ENCODE measurements around the gene TGFBR1. TPM values are rescaled to one million over a fixed set of nuclear protein-coding genes. Genes with fewer than 3 reads are reported as not detected.

Gene TGFBR1
- total and polyA plus RNA-seq, 7 experiments from 2014 or later, result 18.3 to 95.5 (median 27.8) TPM

DNA sequence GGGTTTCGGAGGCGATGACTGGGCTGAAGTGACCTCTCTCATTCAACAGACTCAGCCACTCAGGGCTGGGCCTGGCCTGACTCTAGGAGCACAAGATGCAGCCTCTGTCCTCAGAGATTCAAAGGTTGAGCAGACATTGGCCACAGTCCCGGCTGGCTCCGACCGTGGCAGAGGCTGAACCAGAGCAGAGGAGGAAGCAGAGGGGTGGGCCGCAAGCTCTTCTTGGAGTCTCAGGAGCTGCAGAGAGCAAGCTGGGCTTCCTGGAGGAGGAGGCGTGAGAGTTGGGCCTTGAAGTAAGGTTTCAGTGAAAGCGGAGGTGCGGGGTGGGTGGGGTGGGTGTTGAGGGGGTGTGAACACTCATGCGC, 79.2 kb downstream of the TGFBR1 start:
- ATAC-seq (no peak), DNase-seq (no peak)
- Histone ChIP-seq H3K36me3 (ENCODE audit: control insufficient read depth in 2 of 3, insufficient read depth in 3 of 3, low read length in 3 of 3) (no peaks in the 10 kb centered on the region), H3K27me3 (ENCODE audit: control insufficient read depth in 2 of 2, insufficient read depth in 2 of 2, low read length in 2 of 2) (no peaks in the 10 kb centered on the region), H3K4me1 (ENCODE audit: control insufficient read depth in 2 of 2, insufficient read depth in 2 of 2, low read length in 2 of 2) (peaks cover 0 to 3% of the 10 kb centered on the region in 2 donors), H3K4me3 (ENCODE audit: low read length) (no peak overlapping the region), H3K9me3 (ENCODE audit: control insufficient read depth in 2 of 3, low read length in 3 of 3) (no peaks in the 10 kb centered on the region), H3K27ac (ENCODE audit: low read depth, low read length) (no peak overlapping the region)
- peaks cover 0 to 1% (median 0%) of the 10 kb centered on the region in 5 donors for H3K36me3 Mint-ChIP-seq
- intact Hi-C loops (cut with micrococcal nuclease), result loop anchor here (1.0 to 5.0 kb wide), 11 partner anchors 21 to 1413 kb away; partner anchors contain the start of genes SEC61B (in 2 of the 2) and NR4A3 (in 1 of the 2)
- H3K9me3 Mint-ChIP-seq, result no peaks in the 10 kb centered on the region
- H3K27me3 Mint-ChIP-seq, result peaks cover 0 to 12% (median 4%) of the 10 kb centered on the region in 5 donors
- H3K27ac Mint-ChIP-seq, result peak overlapping the region in 3 of 9 donors; percentile 40 to 69 (median 59)
- H3K4me1 Mint-ChIP-seq, result peaks cover 0 to 47% (median 19%) of the 10 kb centered on the region in 7 donors
- peak overlapping the region in 1 of 10 donors; percentile 30 for H3K4me3 Mint-ChIP-seq
- POLR2A ChIA-PET, result interaction anchor here (0.6 to 1.0 kb wide), 2 partner anchors 37 to 42 kb away, joined by 3 read pairs; no protein-coding TSS in a partner anchor
- CTCF ChIA-PET, result interaction anchor here (0.6 to 2.2 kb wide), 10 partner anchors 12 to 333 kb away, joined by 3 to 12 read pairs (median 4); no protein-coding TSS in a partner anchor

DNA sequence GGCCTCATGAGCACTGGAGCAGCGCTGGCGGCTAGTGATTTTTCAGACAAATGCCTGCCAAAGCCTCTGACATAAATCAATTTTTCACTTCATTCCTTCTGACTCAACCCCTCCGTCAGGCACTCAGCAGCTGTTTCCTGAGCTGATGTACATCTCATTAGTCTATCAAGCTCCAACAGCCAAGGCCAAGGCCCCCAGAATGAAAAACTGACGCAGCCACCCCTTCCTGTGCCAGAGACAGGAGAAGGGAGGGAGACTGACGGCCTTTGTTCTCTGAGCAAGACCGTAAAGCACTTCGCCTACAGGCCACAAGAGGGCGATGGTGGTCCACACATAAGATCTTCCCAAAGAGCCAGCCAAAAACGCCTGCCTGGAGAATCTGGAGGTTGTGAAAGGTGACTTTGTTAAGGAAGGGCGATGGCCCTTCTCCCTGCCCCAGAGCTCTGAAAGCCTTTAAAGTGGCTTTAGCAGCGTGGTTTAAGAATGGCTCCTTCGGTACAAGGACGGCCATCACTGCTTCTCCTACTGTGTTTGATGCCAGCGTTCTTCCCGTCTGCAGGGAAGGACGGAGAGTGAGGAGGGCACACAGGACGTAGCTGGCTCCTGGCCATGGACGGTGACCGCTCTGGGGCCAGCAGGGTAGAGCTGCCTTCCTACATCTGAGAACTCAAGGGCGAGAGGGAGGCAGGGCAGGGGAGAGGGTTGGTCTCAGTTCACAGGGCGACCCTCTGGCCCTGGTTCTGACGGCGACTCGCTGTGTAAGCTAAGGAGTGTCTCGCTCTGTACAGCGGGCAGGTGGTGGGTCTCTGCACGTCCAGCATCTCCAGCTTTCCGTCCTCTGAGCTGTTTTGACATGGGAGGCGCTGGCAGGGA, 79.8 kb downstream of the TGFBR1 start:
- POLR2A ChIA-PET, result interaction anchor here (0.6 to 1.0 kb wide), 2 partner anchors 37 to 41 kb away, joined by 3 read pairs; no protein-coding TSS in a partner anchor
- no peak overlapping the region for H3K4me3 ChIP-seq (ENCODE audit: low read length)

DNA sequence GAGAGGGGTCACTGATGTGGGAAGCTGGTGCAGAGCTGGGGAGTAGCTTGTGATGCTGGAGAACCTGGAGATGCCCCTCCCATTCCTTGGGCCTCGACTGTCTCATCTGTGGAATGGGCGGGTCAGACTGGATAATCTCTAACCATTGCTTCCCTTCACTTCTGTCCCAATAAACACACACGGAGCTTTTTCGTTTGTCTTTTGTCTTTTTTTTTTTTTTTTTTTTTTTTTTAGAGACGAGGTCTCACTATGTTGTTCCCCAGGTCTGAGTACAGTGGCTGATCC, 80.4 kb downstream of the TGFBR1 start:
- Mint-ChIP-seq H3K36me3 (no peaks in the 10 kb centered on the region), H3K27ac (no peak overlapping the region), H3K4me3 (peak overlapping the region in 3 of 10 donors; percentile 8 to 45 (median 44)), H3K27me3 (peaks cover 0 to 20% (median 7%) of the 10 kb centered on the region in 5 donors), H3K9me3 (no peaks in the 10 kb centered on the region), H3K4me1 (peaks cover 0 to 40% (median 19%) of the 10 kb centered on the region in 7 donors)
- intact Hi-C loops (cut with micrococcal nuclease), result loop anchor here in 1 of 2 donors (2.0 kb wide), 1 partner anchor 38 kb away; the partner anchor contains the start of gene SEC61B
- no peak overlapping the region for H3K27ac ChIP-seq (ENCODE audit: low read depth, low read length)
- no peaks in the 10 kb centered on the region for H3K9me3 ChIP-seq (ENCODE audit: control insufficient read depth in 2 of 3, low read length in 3 of 3)
- H3K4me1 ChIP-seq (ENCODE audit: control insufficient read depth in 2 of 2, insufficient read depth in 2 of 2, low read length in 2 of 2), result peaks cover 0 to 3% of the 10 kb centered on the region in 2 donors
- CTCF ChIA-PET, result interaction anchor here (0.6 to 2.2 kb wide), 8 partner anchors 9 to 333 kb away, joined by 3 to 12 read pairs (median 3); no protein-coding TSS in a partner anchor
- no peaks in the 10 kb centered on the region for H3K36me3 ChIP-seq (ENCODE audit: control insufficient read depth in 2 of 3, insufficient read depth in 3 of 3, low read length in 3 of 3)
- POLR2A ChIA-PET, result no interaction called here
- peaks cover 0 to 3% of the 10 kb centered on the region in 2 donors for H3K27me3 ChIP-seq (ENCODE audit: control insufficient read depth in 2 of 2, insufficient read depth in 2 of 2, low read length in 2 of 2)
- ATAC-seq (no peak), DNase-seq (no peak)
- no peak overlapping the region for H3K4me3 ChIP-seq (ENCODE audit: low read length)

More for the DNA sequence above, 79.8 kb downstream of the TGFBR1 start:
- H3K9me3 Mint-ChIP-seq, result no peaks in the 10 kb centered on the region
- H3K4me1 ChIP-seq (ENCODE audit: control insufficient read depth in 2 of 2, insufficient read depth in 2 of 2, low read length in 2 of 2), result peaks cover 0 to 3% of the 10 kb centered on the region in 2 donors
- H3K4me1 Mint-ChIP-seq, result peaks cover 0 to 43% (median 19%) of the 10 kb centered on the region in 7 donors
- CTCF ChIA-PET, result interaction anchor here (0.6 to 2.2 kb wide), 14 partner anchors 10 to 334 kb away, joined by 3 to 12 read pairs (median 3); no protein-coding TSS in a partner anchor
- no peaks in the 10 kb centered on the region for H3K36me3 ChIP-seq (ENCODE audit: control insufficient read depth in 2 of 3, insufficient read depth in 3 of 3, low read length in 3 of 3)
- H3K27ac ChIP-seq (ENCODE audit: low read depth, low read length), result no peak overlapping the region
- no peaks in the 10 kb centered on the region for H3K36me3 Mint-ChIP-seq
- H3K27me3 Mint-ChIP-seq, result peaks cover 0 to 18% (median 7%) of the 10 kb centered on the region in 5 donors
- peak overlapping the region in 7 of 10 donors; percentile 43 to 73 (median 50) for H3K4me3 Mint-ChIP-seq
- ATAC-seq, result peak; percentile 91
- peaks cover 0 to 3% of the 10 kb centered on the region in 2 donors for H3K27me3 ChIP-seq (ENCODE audit: control insufficient read depth in 2 of 2, insufficient read depth in 2 of 2, low read length in 2 of 2)
- DNase-seq, result peak; percentile 50 to 75 (median 72)
- H3K27ac Mint-ChIP-seq, result peak overlapping the region in 4 of 9 donors; percentile 40 to 69 (median 52)
- intact Hi-C loops (cut with micrococcal nuclease), result loop anchor here (1.0 to 5.0 kb wide), 11 partner anchors 21 to 1413 kb away; partner anchors contain the start of genes SEC61B (in 2 of the 2) and NR4A3 (in 1 of the 2)
- H3K9me3 ChIP-seq (ENCODE audit: control insufficient read depth in 2 of 3, low read length in 3 of 3), result no peaks in the 10 kb centered on the region

DNA sequence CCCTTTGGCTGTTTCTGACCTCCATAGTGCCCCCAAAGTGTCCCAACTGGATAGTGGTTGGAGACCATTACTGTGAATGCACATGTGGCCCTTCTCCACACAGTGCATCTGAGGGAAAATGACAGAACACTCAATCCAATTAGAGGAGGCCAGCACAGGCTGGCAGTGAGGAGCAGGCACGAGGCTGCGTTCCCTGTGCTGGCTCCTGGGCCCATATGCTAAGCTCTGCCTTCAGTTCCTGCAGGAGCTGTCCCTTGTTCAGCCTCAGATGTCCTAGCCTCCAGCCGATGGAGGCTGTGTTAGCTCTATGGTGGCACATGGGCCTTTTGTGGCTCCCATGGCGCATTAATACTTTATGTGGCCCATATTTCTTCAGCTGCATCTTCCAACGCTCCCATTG, 81.0 kb downstream of the TGFBR1 start:
- no peak overlapping the region for H3K4me3 Mint-ChIP-seq
- peaks cover 0 to 24% (median 7%) of the 10 kb centered on the region in 5 donors for H3K27me3 Mint-ChIP-seq
- CTCF ChIA-PET, result interaction anchor here (0.5 to 2.2 kb wide), 8 partner anchors 9 to 1256 kb away, joined by 3 to 12 read pairs (median 3); no protein-coding TSS in a partner anchor
- H3K4me1 Mint-ChIP-seq, result peaks cover 0 to 34% (median 19%) of the 10 kb centered on the region in 7 donors
- Histone ChIP-seq H3K36me3 (ENCODE audit: control insufficient read depth in 2 of 3, insufficient read depth in 3 of 3, low read length in 3 of 3) (no peaks in the 10 kb centered on the region), H3K27ac (ENCODE audit: low read depth, low read length) (no peak overlapping the region), H3K4me3 (ENCODE audit: low read length) (no peak overlapping the region), H3K9me3 (ENCODE audit: control insufficient read depth in 2 of 3, low read length in 3 of 3) (no peaks in the 10 kb centered on the region), H3K4me1 (ENCODE audit: control insufficient read depth in 2 of 2, insufficient read depth in 2 of 2, low read length in 2 of 2) (peaks cover 0 to 3% of the 10 kb centered on the region in 2 donors), H3K27me3 (ENCODE audit: control insufficient read depth in 2 of 2, insufficient read depth in 2 of 2, low read length in 2 of 2) (peaks cover 0 to 3% of the 10 kb centered on the region in 2 donors)
- no peak for DNase-seq
- POLR2A ChIA-PET, result no interaction called here
- no peak for ATAC-seq
- no peaks in the 10 kb centered on the region for H3K36me3 Mint-ChIP-seq
- intact Hi-C loops (cut with micrococcal nuclease), result loop anchor here in 1 of 2 donors (2.0 kb wide), 1 partner anchor 37 kb away; the partner anchor contains the start of gene SEC61B
- H3K27ac Mint-ChIP-seq, result peak overlapping the region in 1 of 9 donors; percentile 60
- no peaks in the 10 kb centered on the region for H3K9me3 Mint-ChIP-seq

DNA sequence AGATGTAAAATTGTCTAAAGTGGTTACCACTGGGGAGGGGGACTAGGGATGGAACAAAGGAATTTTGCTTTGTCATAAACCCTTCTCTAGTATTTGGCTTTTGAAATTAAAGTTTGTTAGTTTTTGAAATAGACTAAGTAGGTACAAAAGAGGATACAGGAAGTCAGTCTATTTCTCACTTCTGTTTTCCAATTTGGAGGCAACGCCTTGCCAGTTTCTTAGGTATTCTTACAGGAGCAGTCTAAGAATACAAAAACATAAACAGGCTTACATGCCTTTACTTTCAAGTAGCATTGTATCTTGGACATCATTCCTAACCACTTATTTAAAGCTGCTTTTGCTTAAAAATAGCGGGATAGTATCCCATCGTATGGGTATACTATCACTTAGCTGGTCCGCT, 82.4 kb downstream of the TGFBR1 start:
- no peak overlapping the region for H3K27ac Mint-ChIP-seq
- H3K9me3 Mint-ChIP-seq, result no peaks in the 10 kb centered on the region
- intact Hi-C loops (cut with micrococcal nuclease), result no loop called here
- Histone ChIP-seq H3K27me3 (ENCODE audit: control insufficient read depth in 2 of 2, insufficient read depth in 2 of 2, low read length in 2 of 2) (peaks cover 0 to 3% of the 10 kb centered on the region in 2 donors), H3K36me3 (ENCODE audit: control insufficient read depth in 2 of 3, insufficient read depth in 3 of 3, low read length in 3 of 3) (no peaks in the 10 kb centered on the region), H3K9me3 (ENCODE audit: control insufficient read depth in 2 of 3, low read length in 3 of 3) (no peaks in the 10 kb centered on the region), H3K4me1 (ENCODE audit: control insufficient read depth in 2 of 2, insufficient read depth in 2 of 2, low read length in 2 of 2) (peaks cover 0 to 3% of the 10 kb centered on the region in 2 donors), H3K4me3 (ENCODE audit: low read length) (no peak overlapping the region), H3K27ac (ENCODE audit: low read depth, low read length) (no peak overlapping the region)
- CTCF ChIA-PET, result interaction anchor here (1.0 kb wide), 1 partner anchor 9 kb away, joined by 4 read pairs; no protein-coding TSS in a partner anchor
- no peaks in the 10 kb centered on the region for H3K36me3 Mint-ChIP-seq
- POLR2A ChIA-PET, result no interaction called here
- DNase-seq (no peak), ATAC-seq (no peak)
- peaks cover 0 to 20% (median 14%) of the 10 kb centered on the region in 7 donors for H3K4me1 Mint-ChIP-seq
- H3K4me3 Mint-ChIP-seq, result no peak overlapping the region
- peaks cover 0 to 34% (median 7%) of the 10 kb centered on the region in 5 donors for H3K27me3 Mint-ChIP-seq

DNA sequence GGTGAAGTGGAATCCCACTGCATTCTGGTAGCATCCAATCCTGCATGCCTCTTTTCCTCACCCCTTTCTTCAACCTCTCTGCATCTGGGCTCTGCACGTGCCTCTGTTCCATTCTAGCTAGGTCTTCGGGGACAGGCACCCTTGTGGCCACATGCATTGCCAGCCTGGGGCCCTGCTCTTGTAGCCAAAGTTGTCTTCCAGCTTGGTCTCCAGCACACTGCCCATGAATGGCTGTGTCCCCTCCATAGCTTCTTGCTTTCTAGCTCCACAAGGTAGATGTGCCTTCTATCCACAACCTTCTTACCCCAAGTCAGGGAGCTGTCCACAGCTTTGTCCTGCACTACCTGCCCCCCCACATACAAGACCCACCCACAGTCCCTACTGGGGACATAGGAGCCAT, 84.3 kb downstream of the TGFBR1 start:
- ATAC-seq (no peak), DNase-seq (no peak)
- Mint-ChIP-seq H3K27me3 (peaks cover 0 to 46% (median 7%) of the 10 kb centered on the region in 5 donors), H3K4me3 (no peak overlapping the region), H3K27ac (peak overlapping the region in 1 of 9 donors; percentile 7), H3K36me3 (no peaks in the 10 kb centered on the region), H3K4me1 (peaks cover 0 to 16% (median 14%) of the 10 kb centered on the region in 7 donors), H3K9me3 (no peaks in the 10 kb centered on the region)
- Histone ChIP-seq H3K4me3 (ENCODE audit: low read length) (no peak overlapping the region), H3K36me3 (ENCODE audit: control insufficient read depth in 2 of 3, insufficient read depth in 3 of 3, low read length in 3 of 3) (no peaks in the 10 kb centered on the region), H3K27me3 (ENCODE audit: control insufficient read depth in 2 of 2, insufficient read depth in 2 of 2, low read length in 2 of 2) (peaks cover 0 to 3% of the 10 kb centered on the region in 2 donors), H3K27ac (ENCODE audit: low read depth, low read length) (no peak overlapping the region), H3K4me1 (ENCODE audit: control insufficient read depth in 2 of 2, insufficient read depth in 2 of 2, low read length in 2 of 2) (peaks cover 0 to 3% of the 10 kb centered on the region in 2 donors), H3K9me3 (ENCODE audit: control insufficient read depth in 2 of 3, low read length in 3 of 3) (no peaks in the 10 kb centered on the region)
- ChIA-PET CTCF (no interaction called here), POLR2A (no interaction called here)
- intact Hi-C loops (cut with micrococcal nuclease), result no loop called here

Measured in naive thymus-derived CD4-positive, alpha-beta T cell (primary cell).